Stimulated activated CD4-positive, alpha-beta T cell treated with anti-CD3 and anti-CD28 coated beads, Interleukin-2, amount 100 ng/mL, for 4 hours (primary cell): Measurements from ENCODE around the gene SMYD3.
A peak's percentile ranks its signal among the peaks of the same experiment; 100 is the strongest.

Experiments
- DNase-seq: peaks from one replicate; pipeline ENCODE4 v3.0.0-alpha.2; 2020; ENCODE audit warnings: low read depth

Gene SMYD3

DNA sequence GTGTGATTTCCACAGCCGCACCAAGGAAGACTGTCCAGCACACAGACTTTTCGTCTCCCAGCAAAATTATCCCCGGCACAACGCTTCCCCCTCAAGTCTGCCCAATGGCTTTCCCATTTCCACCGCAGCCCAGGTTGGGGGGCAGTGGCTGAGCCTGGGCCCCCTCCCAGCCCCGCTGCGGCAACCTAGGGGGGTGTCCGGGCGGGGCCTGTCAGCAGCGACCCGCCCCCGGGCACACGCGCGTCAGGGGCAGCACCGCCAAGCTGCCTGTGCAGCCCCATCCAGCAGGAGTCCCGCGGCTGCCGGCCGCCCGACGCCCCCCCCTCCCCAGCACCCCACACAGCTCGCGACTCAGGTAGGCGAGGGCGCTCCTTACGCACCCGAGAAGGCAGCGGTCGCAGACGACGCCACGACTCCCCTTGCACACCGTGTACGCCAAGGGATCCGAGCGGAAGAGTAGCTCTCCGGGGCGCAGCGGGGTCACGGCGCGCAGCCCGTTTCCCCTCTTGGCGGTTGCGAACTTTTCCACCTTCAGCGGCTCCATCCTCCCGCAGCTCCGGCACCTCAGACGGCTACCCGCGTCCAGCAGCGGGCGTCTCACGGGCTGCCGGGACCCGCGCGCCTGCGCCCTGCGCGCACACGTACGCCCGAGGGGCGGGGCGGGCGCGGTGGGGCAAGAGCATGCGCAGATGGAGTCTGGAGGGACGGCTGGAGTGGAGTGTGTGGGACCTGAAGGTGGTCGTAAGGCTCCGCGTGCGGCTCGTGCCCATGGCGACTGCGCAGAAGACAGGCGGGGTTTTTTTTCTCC lies at the start of gene SMYD3:
Gene SMYD3 (minus strand): TSS at position 606 of the 808 bp plus-strand sequence.
- DNase-seq: peak; percentile 57

DNA sequence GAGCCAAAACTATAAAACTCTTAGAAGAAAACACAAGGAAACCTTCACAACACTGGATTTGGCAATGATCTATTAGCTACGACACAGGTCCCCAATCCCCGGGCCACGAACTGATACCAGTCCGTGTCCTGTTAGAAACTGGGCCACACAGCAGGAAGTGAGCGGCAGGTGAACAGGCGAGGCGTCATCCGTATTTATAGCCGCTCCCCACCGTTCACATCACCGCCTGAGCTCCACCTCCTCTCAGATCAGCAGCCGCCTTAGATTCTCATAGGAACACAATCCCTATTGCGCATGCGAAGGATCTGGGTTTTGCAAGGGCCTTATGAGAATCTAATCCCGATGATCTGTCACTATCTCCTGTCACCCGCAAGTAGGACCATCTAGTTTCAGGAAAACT lies 47.1 kb upstream of the SMYD3 start:
- no peak for DNase-seq

GRCh38 chr1:246552110-246552509 lies 45.0 kb upstream of the SMYD3 start:
- no peak for DNase-seq

GRCh38 chr1:246550402-246550801 lies 43.3 kb upstream of the SMYD3 start:
- no peak for DNase-seq

- no peak for DNase-seq
Measured at GRCh38 chr1:246549665-246550064, 42.6 kb upstream of the SMYD3 start.

DNA sequence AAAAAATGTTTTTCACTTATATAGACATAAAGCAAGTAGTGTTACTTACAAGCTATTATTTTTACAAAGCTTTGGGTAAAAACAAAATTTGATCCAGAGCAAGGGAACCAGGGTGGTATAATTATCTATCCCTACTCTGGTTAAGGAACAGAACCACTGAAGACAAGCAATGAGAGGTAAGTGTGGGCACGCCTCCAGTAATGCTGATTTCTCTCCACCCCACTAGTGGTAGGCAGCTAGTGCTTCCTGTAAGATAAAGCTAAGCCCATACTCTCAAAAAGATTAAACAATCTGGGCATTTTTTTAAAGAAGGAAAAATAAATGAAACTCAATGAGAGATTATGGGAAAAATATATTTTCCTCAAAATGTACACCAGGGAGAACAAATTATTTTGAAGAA lies 36.9 kb upstream of the SMYD3 start:
- no peak for DNase-seq

DNA sequence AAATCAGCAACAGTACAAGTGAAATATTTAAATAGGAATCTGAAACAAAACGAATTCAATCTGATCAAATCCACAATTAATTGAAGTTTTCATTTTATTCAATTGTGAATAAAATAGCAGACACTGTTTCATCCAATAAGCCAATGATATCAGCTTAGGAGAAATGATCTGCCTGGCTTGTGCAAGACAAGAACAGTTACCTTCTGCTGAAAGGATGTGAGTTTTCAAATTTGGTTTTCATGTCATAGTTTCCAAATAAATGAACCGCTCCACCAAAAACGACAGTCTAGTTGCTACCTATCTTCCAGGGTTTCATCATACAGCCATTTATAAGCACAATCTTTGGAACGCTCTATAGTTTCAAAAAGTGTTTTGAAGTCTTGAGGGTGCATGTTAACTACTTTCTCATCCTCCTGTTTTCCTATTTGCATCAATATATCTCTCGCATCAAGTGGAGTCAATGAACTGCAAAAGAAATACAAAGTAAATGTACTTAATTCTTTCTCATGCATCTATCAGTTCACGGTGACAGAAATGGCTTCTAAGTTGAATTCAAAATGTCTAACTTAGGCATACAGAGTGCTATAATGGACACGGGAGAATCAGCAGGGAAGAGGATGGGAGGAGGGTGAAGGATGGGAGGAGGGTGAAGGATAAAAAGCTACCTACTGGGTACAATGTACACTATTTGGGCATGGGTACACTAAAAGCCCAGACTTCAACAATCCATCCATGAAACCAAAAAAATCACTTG lies 33.8 kb upstream of the SMYD3 start:
- no peak for DNase-seq

DNA sequence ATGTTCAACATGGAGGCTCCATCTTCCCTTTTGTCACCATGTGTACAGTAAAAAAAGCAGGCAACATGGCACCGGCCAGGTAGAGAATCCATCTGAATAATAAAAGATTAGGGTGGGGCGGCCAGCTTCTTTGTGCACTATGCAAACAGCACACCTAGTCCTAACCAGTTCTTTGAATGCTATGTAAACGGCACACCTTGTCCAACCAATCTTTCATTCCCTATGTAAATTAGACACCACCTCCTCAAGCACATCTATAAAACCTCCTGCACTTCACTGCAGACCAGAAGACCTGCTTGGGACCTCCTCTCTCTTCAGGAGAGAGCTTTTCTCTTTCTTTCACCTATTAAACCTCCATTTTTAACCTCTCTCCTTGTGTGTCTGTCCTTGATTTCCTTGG lies 30.8 kb upstream of the SMYD3 start:
- no peak for DNase-seq

DNA sequence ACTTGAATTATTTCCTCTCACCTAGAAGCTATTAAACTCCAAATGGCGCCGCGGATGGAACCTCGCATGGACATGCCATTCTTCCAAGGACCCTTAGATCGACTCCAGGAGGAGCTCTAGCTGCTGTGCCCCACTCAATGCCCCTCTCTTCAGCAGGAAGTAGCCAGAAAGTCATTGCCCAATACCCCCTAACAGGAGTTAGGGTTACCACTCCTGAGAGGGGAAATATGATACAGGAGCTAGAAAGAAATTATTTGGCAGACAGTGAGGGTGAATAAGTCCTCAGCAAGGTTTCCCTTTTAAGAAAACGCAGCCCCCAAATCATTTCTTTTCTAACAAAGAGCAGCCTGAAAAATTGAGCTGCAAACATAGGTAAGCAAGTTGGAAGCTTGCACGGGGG lies 30.4 kb upstream of the SMYD3 start:
- DNase-seq: no peak

DNA sequence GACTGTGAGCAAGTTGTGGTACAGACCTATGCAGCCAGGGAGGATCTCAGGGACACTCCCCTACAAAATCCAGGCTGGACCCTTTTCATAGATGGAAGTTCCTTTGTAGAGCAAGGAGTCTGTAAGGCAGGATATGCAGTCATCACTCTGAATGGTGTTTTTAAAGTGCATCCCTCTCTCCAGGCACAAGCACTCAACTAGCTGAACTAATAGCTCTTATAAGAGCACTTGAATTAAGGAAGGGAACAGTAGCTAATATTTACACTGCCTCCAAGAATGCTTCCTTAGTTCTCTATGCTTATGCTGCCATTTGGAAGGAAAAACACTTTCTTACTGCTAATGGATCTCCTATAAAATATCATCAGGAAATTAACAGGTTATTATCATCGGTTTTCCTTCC lies 27.0 kb upstream of the SMYD3 start:
- no peak for DNase-seq

DNA sequence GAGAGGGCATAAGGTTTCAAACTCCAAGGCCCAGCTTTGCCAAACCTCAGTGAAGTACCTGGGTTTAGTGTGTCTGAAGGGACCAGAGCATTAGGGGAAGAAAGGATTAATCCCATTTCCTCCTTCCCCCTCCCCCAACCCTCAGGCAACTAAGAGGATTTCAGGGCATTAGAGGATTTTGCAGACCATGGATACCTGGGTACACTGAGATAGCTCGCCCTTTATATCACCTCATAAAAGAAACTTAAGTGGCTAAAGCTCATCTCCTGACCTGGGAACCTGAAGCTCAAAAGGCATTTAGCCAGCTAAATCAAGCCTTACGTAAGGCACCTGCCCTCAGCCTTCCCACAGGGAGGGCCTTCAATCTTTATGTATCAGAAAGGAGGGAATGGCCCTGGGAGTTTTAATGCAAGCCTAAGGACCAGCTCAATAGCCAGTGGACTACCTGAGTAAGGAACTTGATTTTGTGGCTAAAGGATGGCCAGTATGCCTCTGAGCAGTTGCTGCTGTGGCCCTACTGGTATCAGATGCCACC lies 26.4 kb upstream of the SMYD3 start:
- DNase-seq: no peak

- no peak for DNase-seq
Measured at GRCh38 chr1:246532519-246532918, 25.4 kb upstream of the SMYD3 start.

- DNase-seq: no peak
Measured at GRCh38 chr1:246530482-246530881, 23.4 kb upstream of the SMYD3 start.

DNA sequence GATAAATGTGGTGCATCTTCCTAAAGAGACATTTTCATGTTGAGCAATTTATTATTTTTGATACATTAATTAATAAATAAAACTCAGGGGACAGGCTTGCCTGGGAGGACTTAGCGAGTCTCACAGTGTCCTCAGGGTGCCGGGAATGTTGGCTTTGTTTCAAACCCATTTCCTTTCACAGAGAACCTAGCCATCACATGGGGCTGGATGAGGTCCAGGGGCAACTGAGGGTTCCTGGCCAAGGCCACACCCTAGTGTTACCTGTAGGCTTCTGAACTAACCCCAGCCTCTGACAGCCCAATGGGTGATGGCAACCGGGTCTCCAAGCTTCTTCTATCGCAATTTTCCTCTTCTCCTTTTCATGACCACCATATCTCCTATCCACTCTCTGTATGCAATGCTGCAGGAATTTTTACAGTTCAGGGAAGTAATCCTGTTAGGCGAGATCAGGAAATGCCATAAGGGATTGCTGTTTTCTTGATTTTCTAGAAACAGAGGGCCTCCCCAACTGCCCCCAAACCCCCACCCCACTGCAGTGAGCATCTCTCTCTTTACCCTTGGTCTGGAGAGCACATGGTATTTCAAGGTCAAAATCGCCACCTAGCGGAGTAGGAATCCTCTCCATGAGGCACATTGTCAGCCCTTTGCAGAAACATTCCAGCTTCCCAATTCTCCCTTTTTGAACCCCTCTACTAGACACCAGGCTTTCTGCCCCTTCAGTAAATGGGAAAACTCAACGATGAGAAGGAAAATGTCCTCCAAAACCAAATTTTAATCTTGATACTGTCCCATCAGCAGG lies 22.1 kb upstream of the SMYD3 start:
- no peak for DNase-seq

DNA sequence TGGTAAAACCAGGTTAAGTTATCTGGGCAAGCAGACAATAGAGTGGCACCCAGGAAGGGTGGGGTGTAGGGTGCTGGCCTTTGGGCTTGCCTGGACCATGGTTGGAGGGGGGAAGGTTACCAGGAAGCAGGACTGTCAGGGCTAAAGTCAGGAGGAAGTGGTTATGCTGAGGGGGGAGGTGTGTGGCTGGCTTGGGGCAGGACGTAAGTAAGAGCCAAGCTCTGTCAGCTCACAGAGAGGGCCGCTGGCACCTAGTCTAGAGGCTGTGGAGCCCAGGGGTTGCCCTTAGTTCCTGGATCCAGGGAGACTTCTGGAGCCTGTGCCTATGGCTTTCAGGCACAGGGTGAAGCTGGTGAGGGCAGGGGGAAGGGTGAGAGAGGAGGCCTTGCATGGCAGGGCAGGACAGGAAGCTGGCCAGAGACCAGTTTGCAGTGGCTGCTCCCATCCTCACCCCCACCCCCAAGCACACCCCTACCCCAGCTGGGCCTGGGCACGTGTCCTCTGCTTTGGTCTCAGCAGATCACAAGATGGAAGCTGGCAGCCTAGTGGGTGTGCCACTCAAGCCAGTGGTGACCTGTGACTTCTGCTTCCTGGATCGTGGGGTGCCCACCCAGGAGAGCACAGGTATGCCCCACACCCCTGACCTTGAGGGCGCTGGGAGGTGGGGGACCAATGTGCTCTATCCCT lies 20.5 kb upstream of the SMYD3 start:
- no peak for DNase-seq

- DNase-seq: no peak
Measured at GRCh38 chr1:246526915-246527314, 19.8 kb upstream of the SMYD3 start.

GRCh38 chr1:246526380-246526779 lies 19.3 kb upstream of the SMYD3 start:
- DNase-seq: no peak

GRCh38 chr1:246519514-246519913 lies 12.4 kb upstream of the SMYD3 start:
- no peak for DNase-seq

DNA sequence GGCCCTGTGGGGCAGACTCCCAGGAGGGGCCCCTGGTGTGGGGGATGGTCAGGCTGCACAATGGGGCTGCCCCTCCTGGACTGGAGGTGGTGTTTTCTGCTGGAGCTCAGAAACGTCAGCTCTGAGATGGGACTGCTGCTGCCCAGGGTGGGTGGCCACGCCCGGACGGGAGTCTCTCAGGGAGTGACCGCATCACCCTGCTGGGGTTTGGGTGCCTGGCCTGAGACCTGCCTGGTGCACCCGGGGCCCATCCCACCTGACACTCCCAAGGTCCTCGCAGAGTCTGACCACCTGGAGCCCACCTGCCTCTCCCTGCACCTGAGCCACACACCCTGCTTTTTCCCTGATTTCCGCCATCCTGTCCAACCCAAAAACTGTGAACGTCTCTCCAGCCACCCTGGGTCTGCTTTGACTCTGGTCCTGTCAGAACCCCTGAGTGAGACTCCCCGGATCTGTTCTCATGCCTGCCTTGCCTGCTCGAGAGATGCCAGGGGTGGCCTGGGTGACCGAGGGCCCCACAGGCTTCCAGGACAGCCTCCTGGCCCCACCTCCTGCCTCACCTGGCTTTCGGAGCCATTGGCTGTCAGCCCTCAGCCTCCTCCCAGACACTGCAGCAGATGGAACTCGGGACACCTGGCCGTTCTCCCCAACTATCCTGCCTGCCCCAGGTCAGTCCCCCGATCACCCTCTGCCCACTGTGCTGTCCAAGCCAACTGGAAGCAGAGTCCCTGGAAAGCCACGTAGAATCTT lies 11.6 kb upstream of the SMYD3 start:
- DNase-seq: no peak

- no peak for DNase-seq
Measured at GRCh38 chr1:246517391-246517790, 10.3 kb upstream of the SMYD3 start.

- no peak for DNase-seq
Measured at GRCh38 chr1:246516126-246516525, 9.0 kb upstream of the SMYD3 start.
